ENCODE results near the gene CAP2. TPM values are rescaled to one million over a fixed set of nuclear protein-coding genes. Genes with fewer than 3 reads are reported as not detected.
A peak's percentile ranks its signal among the peaks of the same experiment; 100 is the strongest.
"Not testable (repeated sequence)": the region's sequence is repeated elsewhere in the genome, so short reads cannot be mapped to it uniquely, and the experiment has no call there.

The CAP2 gene
- total RNA-seq, 1 donor, result 49.7 TPM

DNA sequence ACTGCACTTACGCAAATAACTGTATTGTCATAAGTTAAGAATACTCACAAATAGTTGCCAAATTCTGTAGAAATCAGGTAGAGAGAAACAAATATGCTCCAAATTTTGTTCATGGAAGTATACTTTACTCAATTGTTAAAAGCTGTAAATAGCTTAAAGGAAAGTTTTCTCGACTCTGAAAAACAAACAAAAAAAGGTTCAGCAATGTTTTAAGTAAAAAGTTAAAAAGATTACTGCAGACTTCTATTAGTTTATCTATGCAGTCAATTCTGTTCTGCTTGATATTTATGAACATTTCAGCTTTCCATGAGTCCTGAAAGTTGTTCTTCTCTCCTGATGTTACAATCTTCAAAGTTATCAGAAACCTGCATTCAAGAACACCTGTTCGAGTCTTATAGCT is 169.2 kb downstream of the CAP2 start:
- TF ChIP-seq CTCF (IDR thresholded peaks at IDR 0.05; ENCODE audit: insufficient read depth, low read depth, low read length), result no peak
- no peak for DNase-seq (ENCODE audit: low read depth)
- H3K4me3 ChIP-seq (ENCODE audit: low read depth, low read length), result no peak overlapping the region

DNA sequence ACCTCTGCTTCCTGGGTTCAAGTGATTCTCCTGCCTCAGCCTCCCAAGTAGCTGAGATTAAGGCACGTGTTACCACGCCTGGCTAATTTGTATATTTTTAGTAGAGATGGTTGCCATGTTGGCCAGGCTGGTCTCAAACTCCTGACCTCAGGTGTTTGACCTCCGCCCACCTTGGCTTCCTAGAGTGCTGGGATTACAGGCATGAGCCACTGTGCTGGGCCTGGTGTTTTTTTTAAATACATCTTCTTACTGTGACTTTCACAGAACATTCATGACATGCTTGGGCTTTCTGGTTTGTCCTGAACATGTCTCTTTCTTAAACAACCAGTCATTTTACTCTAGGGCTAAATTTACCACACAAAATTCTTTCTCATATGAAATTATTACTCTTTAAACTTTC is 172.0 kb downstream of the CAP2 start:
- no peak overlapping the region for H3K4me3 ChIP-seq (ENCODE audit: low read depth, low read length)
- no peak for DNase-seq (ENCODE audit: low read depth)
- no peak for TF ChIP-seq CTCF (IDR thresholded peaks at IDR 0.05; ENCODE audit: insufficient read depth, low read depth, low read length)

DNA sequence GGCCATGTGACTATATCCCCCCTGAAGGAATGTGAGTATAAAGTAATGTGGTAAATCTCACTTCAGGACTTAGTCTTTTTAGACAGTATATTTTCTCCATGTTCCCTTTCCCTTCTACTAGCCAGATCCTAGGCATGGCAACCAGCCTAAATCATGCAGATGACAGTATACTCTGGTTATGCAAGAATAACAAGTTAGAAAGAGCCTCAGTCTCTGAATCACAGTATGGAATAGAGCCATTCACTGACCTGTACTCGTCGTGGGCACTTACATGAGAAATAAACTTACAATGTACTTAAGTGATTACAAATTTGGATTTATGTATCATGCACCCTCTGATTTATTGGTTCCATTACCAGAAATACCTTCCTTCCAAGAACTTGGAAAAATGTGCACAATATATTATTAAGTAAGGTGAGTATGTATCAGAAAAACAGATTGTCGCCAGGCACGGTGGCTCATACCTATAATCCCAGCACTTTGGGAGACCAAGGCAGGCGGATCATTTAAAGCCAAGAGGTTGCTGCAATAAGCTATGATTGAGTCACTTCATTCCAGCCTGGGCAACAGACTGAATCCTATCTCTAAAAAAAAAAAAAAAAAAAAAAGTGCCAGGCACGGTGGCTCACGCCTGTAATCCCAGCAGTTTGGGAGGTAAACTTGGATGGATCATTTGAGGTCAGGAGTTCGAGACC is 181.6 kb downstream of the CAP2 start:
- peak; percentile 49 for DNase-seq (ENCODE audit: low read depth)
- TF ChIP-seq CTCF (IDR thresholded peaks at IDR 0.05; ENCODE audit: insufficient read depth, low read depth, low read length), result no peak

DNA sequence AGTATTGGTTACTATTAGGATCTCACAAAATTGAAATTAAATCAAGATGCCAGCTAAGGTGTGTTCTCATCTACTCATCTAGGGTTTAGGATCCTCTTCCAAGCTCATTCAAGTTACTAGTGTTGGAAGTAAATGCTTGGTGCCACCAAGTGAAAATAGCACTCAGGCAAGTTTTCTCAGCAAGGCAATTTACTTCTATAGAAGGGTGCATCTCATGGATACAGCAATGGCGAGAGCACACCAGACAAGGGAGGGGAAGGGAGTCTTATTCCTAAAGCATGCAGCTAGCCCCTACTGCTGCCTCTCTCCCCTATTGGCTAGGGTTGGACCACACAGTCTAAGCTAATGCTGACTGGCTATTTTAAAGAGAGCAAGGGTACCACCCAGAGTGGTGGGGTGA is 183.7 kb downstream of the CAP2 start:
- no peak for TF ChIP-seq CTCF (IDR thresholded peaks at IDR 0.05; ENCODE audit: insufficient read depth, low read depth, low read length)
- no peak for DNase-seq (ENCODE audit: low read depth)
- H3K4me3 ChIP-seq (ENCODE audit: low read depth, low read length), result no peak overlapping the region

More for the DNA sequence above, 181.6 kb downstream of the CAP2 start:
- H3K4me3 ChIP-seq (ENCODE audit: low read depth, low read length), result no peak overlapping the region

GRCh38 chr6:17580518-17581048 is 187.2 kb downstream of the CAP2 start:
- no peak for TF ChIP-seq CTCF (IDR thresholded peaks at IDR 0.05; ENCODE audit: insufficient read depth, low read depth, low read length)
- peak; percentile 37 for DNase-seq (ENCODE audit: low read depth)
- peak overlapping the region; percentile 69 for H3K4me3 ChIP-seq (ENCODE audit: low read depth, low read length)

DNA sequence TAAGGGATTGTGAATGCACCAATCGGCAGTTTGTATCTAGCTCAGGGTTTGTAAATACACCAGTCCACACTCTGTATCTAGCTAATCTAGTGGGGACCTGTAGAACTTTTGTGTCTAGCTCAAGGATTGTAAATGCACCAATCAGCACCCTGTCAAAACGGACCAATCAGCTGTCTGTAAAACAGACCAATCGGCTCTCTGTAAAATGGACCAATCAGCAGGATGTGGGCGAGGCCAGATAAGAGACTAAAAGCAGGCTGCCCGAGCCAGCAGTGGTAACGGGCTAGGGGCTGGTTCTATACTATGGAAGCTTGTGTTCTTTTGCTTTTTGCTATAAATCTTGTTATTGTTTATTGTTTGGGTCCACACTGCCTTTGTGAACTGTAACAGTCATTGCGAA is 187.9 kb downstream of the CAP2 start:
- H3K4me3 ChIP-seq (ENCODE audit: low read depth, low read length); DNase-seq (ENCODE audit: low read depth): not testable (repeated sequence)

DNA sequence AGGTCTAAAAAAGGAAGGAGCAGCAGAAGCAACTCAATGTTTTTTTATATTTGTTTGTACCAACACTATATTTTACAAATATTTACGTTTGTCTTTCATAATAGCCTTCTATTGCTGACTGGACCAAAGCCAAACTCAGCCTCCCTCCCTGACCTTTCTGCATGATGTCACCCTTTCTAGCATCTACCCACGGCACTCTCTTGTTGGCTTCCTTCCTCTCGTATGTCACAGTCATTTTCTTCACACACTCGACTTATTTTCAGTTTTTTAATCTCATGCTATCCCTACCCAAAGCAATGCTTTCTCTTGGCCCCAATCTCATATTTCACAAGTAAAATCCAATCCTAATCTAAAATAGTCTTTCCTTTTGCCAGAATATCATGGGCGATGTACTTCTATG is 190.4 kb downstream of the CAP2 start:
- DNase-seq (ENCODE audit: low read depth), result peak; percentile 52
- no peak overlapping the region for H3K4me3 ChIP-seq (ENCODE audit: low read depth, low read length)
- TF ChIP-seq CTCF (IDR thresholded peaks at IDR 0.05; ENCODE audit: insufficient read depth, low read depth, low read length), result no peak

Data from fibroblast of villous mesenchyme (primary cell).